ENCODE data around the gene PLOD1.

- TF ChIP-seq CTCF (optimal IDR thresholded peaks at IDR 0.05 in 1 of 3, IDR thresholded peaks at IDR 0.05 in 1 of 3, conservative IDR thresholded peaks at IDR 0.05 in 1 of 3; ENCODE audit: extremely low read depth in 1 of 3, insufficient read depth in 2 of 3, low read length in 3 of 3) (no peak), EZH2 (IDR thresholded peaks at IDR 0.05; ENCODE audit: low read length) (no peak)
Measured at GRCh38 chr1:11943619-11944018, 9.1 kb downstream of the PLOD1 start.
